CD4-positive, alpha-beta T cell treated with Interleukin-17A for 1 hour (primary cell): ENCODE data around the gene FARP1.

ENCODE experiments used
- DNase-seq: peaks from one replicate; pipeline ENCODE4 v3.0.0-alpha.2; 2020

Gene FARP1

GRCh38 chr13:98450539-98451111 is 307.7 kb downstream of the FARP1 start:
- peak; percentile 9 for DNase-seq

- no peak for DNase-seq
These were observed 309.0 kb downstream of the FARP1 start for GRCh38 chr13:98451676-98452470.

GRCh38 chr13:98452851-98453843 is 310.3 kb downstream of the FARP1 start:
- DNase-seq, result no peak

GRCh38 chr13:98454389-98454881 is 311.5 kb downstream of the FARP1 start:
- DNase-seq, result no peak

GRCh38 chr13:98456413-98456845 is 313.5 kb downstream of the FARP1 start:
- DNase-seq, result no peak

- DNase-seq, result no peak
These were observed 314.2 kb downstream of the FARP1 start for GRCh38 chr13:98457053-98457452.

- DNase-seq, result no peak
These were observed 315.5 kb downstream of the FARP1 start for GRCh38 chr13:98458431-98458830.

GRCh38 chr13:98459171-98459681 is 316.3 kb downstream of the FARP1 start:
- DNase-seq, result no peak

GRCh38 chr13:98459721-98460370 is 317.0 kb downstream of the FARP1 start:
- DNase-seq, result no peak

- no peak for DNase-seq
These were observed 317.6 kb downstream of the FARP1 start for GRCh38 chr13:98460516-98460915.

GRCh38 chr13:98461486-98462240 is 318.8 kb downstream of the FARP1 start:
- no peak for DNase-seq

GRCh38 chr13:98462241-98462882 is 319.5 kb downstream of the FARP1 start:
- no peak for DNase-seq

- DNase-seq, result no peak
These were observed 320.1 kb downstream of the FARP1 start for GRCh38 chr13:98462946-98463345.

GRCh38 chr13:98466634-98467236 is 323.8 kb downstream of the FARP1 start:
- DNase-seq, result peak; percentile 38

- no peak for DNase-seq
These were observed 324.5 kb downstream of the FARP1 start for GRCh38 chr13:98467263-98467985.

- DNase-seq, result no peak
These were observed 325.5 kb downstream of the FARP1 start for GRCh38 chr13:98468361-98468760.

GRCh38 chr13:98468929-98469328 is 326.0 kb downstream of the FARP1 start:
- DNase-seq, result no peak

- DNase-seq, result no peak
These were observed 328.0 kb downstream of the FARP1 start for GRCh38 chr13:98470920-98471319.

- no peak for DNase-seq
These were observed 329.0 kb downstream of the FARP1 start for GRCh38 chr13:98471934-98472333.
